Urothelium cell line (cell line): ENCODE results near the gene ZBTB7C.
A peak's percentile ranks its signal among the peaks of the same experiment; 100 is the strongest.

Source experiments
- DNase-seq: peaks from one replicate; pipeline ENCODE4 v3.0.0; 2011; ENCODE audit warnings: low spot score, mixed read lengths
- FAIRE-seq: peaks from 2 replicates; lab custom pipeline; 2011; peaks lifted over from hg19 to GRCh38; lab: Jason Lieb, UNC

The ZBTB7C gene

GRCh38 chr18:48418539-48419276 lies 9.5 kb upstream of the ZBTB7C start:
- DNase-seq: no peak
- FAIRE-seq: no peak

DNA sequence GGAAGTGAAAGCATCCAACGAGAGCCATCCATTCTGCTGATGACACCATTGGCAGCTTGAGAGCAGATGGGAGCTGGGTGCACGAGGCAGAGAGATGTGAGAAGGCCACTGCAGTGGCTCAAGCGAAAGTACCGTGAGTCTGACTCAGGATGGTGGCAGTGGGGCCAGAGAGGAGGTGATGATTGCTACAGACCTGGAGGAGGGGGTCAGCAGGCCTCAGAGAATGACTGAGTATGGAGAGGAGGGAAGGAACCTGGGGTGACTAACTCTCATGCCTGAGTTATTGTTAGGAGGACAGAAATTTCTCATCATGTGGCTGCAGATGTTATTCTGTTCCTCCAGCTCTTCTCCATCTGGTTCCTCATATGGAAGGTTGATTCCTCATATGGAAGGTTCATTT lies 8.8 kb upstream of the ZBTB7C start:
- FAIRE-seq: no peak

DNA sequence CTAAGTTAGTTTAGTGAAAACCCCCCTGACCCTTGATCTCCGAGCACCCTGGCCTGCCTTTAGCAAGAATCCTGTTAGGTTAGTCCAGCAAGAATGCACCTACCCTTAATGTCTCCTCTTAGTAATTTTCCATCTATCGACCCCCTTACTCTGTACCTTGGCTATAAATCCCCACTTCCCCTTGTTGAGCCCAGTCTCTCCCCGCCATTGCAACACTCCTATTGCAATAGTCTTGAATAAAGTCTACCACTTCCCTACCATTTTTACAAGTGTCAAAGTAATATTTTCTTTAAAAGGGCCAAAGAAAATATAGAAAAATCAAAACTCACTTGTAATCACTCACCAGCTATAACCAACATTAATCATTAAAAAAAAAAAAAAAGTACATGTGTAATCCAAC lies 4.2 kb upstream of the ZBTB7C start:
- no peak for DNase-seq
- no peak for FAIRE-seq

More for the DNA sequence above, 8.8 kb upstream of the ZBTB7C start:
- no peak for DNase-seq

DNA sequence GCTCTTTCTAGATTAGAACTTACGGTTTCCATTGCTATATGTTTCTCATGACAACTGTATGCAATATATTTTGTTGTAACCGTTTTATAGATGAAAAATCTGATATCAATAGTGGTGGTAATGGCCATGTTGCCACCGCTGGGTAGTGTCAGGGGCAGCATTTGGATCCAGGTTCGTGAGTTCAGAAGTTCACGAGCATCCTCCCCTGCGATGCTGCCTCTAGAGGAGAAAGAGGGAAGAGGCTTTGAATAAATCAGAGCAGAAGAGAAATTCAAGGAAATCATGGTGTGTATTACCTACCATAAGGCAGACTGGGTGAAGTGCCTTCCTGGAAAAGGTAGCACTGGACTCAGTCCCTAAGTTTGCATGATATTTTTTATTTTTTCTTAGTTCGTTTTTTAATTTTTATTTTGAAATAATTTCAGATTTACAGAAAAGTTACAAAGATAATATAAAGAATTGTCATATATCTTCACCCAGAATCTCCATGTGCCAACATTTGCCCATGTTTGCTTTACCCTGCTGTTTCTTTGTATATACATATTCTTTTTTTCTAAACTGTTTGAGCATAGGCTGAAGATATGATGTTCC lies 3.3 kb upstream of the ZBTB7C start:
- FAIRE-seq: no peak

DNA sequence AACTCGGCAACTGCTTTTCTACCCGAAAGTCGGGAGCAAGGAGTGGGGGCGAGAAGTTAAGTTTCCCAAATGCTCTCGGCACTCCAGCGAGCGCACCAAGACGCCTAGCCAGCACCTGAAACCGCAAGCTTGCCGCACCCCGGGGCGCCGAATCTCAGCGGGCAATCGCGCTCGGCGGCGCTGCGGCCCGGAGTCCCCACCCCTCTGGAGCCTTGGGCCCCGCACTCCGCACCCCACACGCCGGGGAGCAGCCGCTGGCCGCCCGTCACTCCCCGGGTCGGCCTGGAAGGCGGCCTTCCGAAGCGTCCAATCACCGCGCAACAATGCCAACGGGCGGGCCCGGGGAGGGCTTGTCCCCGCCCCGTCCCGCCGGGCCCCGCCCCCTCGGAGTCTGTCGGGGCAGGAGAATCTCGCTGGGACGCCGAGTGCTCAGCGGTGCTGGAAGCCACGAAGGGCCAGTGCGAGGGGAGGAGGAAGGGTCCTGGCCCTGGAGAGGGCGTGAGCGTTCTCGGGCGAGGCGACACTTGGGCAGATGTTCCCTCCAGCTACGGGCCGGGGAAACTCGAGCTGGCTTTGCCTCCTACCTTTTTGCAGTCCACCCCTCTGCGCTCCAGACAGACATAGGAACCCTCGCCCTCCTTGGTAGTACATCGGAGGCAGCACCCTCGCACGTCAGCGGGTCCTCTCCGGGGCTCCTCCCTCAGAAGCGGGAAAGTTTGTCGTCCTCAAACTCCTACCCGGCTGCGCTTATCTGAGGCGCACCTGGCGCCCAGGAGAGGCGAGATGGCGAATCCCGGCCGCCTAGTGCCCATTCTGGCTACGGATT lies 1.1 kb upstream of the ZBTB7C start:
- no peak for FAIRE-seq
- DNase-seq: peak; percentile 93

More for the DNA sequence above, 3.3 kb upstream of the ZBTB7C start:
- peak; percentile 40 for DNase-seq

DNA sequence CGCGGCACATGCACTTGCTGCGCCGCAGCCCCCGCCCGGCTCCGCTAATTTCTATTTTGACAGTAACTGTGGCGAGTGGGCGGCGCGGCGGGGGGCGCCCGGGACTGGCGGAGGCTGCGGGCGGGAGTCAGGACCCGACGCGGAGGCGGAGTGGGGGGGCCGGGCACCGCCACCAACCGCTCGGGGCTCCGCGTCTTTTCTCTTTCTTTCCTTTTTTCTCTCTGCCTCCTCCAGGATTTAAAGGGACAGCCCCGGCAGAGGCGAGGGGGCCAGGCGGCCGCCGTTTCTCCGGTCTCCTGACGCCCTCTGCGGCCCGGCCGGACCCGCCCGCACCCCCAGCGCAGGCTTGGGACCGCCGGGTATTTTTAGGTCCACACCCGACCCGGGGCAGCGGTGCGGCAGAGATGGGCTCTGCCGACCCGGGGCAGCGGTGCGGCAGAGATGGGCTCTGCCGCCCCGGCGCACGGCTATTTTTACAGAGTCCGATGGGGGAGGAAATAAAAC lies 460 bp upstream of the ZBTB7C start:
- no peak for FAIRE-seq

GRCh38 chr18:48408111-48408726 lies 964 bp downstream of the ZBTB7C start:
- FAIRE-seq (no peak), DNase-seq (no peak)

More for the DNA sequence above, 460 bp upstream of the ZBTB7C start:
- DNase-seq: peak; percentile 18

DNA sequence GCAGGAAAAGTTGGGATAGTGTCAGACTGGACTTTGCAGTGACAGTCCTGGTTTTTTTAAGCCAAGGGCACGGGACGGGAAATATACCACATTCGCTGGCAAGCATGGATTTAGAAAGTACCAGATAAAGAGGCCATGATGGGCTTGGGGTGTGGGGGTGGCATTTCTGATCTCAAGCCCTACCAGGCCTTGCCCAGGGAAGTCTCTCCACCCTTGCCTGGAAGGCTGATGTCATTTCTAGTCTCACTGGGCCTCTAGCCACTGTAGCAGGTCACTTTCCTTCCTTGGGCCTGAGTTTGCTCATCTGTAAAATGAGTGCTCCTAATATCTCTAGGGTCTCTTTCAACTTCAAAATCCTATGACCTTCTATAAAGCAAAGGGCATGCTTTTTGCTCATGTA lies 1.8 kb downstream of the ZBTB7C start:
- no peak for DNase-seq
- FAIRE-seq: no peak

DNA sequence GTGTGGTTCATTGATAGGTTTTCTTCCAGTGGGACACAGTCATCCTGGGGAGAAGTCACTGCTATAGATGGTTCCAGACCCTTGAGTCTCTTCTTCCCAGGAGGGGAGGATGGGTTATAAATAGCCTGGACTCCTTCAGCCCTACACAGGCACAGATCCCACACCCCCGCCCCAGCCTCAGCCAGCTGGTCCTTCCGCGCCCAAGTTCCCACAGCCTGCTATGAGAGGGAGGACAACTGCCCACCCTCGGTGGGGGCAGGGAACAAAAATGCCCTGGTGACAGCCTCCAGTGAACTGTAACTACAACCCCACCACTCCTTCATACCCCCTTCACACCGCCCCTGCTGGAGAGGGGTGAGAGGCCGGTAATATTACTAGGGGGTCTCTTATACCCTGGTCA lies 3.2 kb downstream of the ZBTB7C start:
- FAIRE-seq (no peak), DNase-seq (no peak)

GRCh38 chr18:48404716-48405507 lies 4.3 kb downstream of the ZBTB7C start:
- DNase-seq (peak; percentile 57), FAIRE-seq (no peak)

- FAIRE-seq (no peak), DNase-seq (no peak)
Measured at GRCh38 chr18:48402953-48403352, 6.2 kb downstream of the ZBTB7C start.

DNA sequence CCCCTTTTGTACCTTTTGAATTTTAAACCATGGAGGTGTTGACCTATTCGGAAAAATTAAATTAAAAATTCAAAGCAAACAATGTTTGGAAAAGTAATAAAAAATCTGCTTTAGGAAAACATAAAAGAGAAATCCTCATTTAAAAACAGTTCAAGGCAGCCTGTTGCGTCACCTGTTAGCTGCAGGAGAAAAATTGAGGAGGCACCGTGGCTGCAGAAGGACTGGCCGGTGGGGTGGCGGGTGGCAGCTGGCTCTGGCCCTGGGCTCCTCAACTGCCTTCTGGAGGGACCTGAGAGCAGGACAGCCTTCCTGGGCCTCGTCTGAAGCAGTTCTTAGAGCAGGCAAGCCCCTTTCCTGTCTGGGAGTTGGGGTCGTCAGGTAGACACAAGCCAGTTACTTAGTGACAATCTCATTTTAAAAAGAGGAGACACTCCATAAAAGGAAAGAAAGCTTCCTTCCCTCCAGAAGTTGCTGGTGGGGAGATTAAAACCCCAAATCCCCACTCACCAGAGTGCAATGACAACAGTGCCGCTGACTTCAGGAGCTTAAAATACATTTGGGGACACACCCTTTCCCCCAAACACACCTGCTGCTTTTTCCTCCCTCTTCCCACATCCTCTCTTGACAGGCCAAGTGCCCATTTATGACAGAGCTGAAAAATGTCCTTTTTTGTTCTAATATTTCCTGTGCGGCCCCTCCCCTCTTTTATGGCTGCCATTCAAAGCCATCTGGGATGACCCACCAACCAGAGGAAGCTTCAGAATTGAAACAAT lies 9.7 kb downstream of the ZBTB7C start:
- FAIRE-seq (no peak), DNase-seq (no peak)

DNA sequence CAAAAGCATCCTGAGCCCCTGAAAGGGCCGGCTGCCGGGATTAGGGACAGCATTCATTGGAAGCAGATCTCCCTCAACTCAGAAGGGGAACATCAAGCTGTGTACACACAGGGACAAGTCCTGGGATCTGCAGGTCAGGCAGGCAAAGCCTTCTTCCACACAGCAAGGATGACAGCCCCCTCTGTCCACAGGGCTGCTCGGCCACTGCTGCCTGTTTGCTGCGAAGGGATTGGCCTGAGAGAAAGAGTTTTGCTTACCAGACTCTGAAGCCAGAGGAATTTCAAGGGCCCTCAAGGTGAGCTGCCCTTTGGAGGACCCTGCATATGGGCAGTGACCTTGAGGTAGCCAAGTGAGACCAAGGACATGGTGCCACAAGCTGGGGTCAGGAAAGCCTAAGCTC lies 11.1 kb downstream of the ZBTB7C start:
- FAIRE-seq (no peak), DNase-seq (no peak)

GRCh38 chr18:48397021-48397420 lies 12.2 kb downstream of the ZBTB7C start:
- DNase-seq (no peak), FAIRE-seq (no peak)

- FAIRE-seq (no peak), DNase-seq (no peak)
Measured at GRCh38 chr18:48396561-48396960, 12.6 kb downstream of the ZBTB7C start.

DNA sequence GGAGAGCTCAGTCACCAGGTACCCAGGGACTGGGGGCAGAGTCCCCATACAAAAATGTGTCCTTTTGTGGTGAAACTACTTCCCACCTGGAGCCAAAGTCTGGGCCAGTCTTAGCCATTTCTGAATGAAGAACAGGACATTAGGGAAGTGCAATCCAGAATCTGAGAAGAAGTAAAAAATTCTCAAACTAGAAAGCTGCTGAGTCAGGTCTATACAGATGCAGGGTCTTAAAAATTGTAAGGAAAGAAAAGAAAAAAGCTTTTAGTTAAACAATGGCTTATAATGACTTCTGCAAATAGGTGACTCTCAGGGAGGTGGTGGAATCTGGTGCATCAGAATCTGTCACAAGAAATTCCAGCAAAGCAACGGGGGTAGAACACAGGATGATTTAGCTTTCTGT lies 13.5 kb downstream of the ZBTB7C start:
- FAIRE-seq (no peak), DNase-seq (no peak)

DNA sequence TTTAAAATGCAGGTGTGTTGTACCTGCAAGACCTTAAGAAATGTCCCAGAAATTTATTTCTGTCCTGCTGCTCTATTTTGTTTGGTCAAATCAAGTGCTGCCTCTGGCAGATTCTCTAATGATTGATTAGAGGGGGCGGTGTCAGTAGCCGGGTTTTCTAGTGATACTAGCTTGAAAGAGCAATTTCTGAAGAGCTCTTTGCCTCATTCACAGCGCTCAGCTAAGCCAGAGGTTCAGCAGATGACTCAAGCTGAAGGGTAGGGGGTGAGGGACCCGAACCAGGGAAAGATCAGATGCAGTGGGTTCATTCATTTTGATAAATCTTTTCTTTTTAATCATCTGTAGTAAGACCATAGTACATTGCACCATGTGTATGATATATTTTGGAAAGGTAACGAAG lies 15.0 kb downstream of the ZBTB7C start:
- FAIRE-seq (no peak), DNase-seq (no peak)

DNA sequence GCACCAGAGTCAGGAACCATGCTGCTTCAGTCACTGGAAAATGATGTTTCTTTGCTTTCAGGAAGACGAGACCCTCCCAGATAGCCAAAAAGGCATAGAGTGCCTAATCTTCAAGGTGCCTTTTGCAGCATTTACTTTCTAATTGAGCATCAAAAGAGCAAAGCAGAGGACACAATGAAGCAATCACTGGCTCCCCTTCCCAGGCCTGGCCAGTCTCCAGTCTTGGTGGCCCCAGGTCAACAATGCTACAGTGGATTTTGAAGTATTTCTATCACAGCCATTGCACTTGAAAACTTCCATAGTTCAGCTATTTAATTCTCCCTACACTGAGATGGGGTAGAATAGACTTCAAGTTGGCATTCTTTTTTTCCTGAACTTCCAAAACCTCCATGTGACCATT lies 15.4 kb downstream of the ZBTB7C start:
- DNase-seq (no peak), FAIRE-seq (no peak)

DNA sequence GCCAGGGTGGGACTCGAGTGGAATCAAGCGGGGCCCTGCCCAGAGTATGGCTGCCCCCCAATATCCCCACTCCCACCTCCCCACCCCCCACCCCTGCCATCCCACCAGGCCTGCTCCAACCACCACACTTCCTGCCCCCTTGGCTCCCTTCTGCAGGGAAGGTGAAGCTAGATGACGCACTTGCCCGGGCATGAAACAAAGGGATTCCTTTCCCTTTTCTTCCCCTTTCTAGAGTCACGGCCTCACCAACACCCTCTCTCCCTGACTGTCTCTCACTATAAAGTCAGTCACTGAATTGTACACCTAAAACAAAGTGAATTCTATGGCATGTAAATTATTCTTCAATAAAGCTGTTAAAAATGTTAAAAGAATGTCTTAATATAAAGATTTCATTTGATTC lies 16.0 kb downstream of the ZBTB7C start:
- no peak for DNase-seq
- FAIRE-seq: no peak

- FAIRE-seq (no peak), DNase-seq (no peak)
Measured at GRCh38 chr18:48392268-48392667, 16.9 kb downstream of the ZBTB7C start.
